ENCODE data around the gene MBD3L4.
"Not testable (repeated sequence)": the region's sequence is repeated elsewhere in the genome, so short reads cannot be mapped to it uniquely, and the experiment has no call there.

MBD3L4 gene

GRCh38 chr19:7041563-7041962, 1.6 kb upstream of the MBD3L4 start:
- DNase-seq = not testable (repeated sequence)

GRCh38 chr19:7030278-7030677, 9.7 kb downstream of the MBD3L4 start, which contains the start of gene MBD3L5:
MBD3L5 (plus strand) TSS chr19:7030578; CDS start chr19:7030612, 34 bp downstream.
- DNase-seq = not testable (repeated sequence)

GRCh38 chr19:7028790-7029189, 11.2 kb downstream of the MBD3L4 start:
- not testable (repeated sequence) for DNase-seq

- not testable (repeated sequence) for DNase-seq
Observed at GRCh38 chr19:7021331-7021730, 18.6 kb downstream of the MBD3L4 start, which contains the start of gene MBD3L2B. MBD3L2B (minus strand) TSS chr19:7021431; CDS start chr19:7021397, 34 bp downstream.

- no peak for DNase-seq
Observed at GRCh38 chr19:7018828-7019227, 21.2 kb downstream of the MBD3L4 start.

GRCh38 chr19:7013678-7014077, 26.3 kb downstream of the MBD3L4 start:
- no peak for DNase-seq

- no peak for DNase-seq
Observed at GRCh38 chr19:7010722-7011593, 29.0 kb downstream of the MBD3L4 start.

GRCh38 chr19:7007859-7008258, 32.1 kb downstream of the MBD3L4 start:
- no peak for DNase-seq

GRCh38 chr19:7006135-7006704, 33.8 kb downstream of the MBD3L4 start:
- no peak for DNase-seq

- DNase-seq = peak; percentile 27
Observed at GRCh38 chr19:7004313-7004931, 35.6 kb downstream of the MBD3L4 start.

- DNase-seq = no peak
Observed at GRCh38 chr19:7000816-7001215, 39.2 kb downstream of the MBD3L4 start.

GRCh38 chr19:7000333-7000732, 39.6 kb downstream of the MBD3L4 start:
- DNase-seq = no peak

- no peak for DNase-seq
Observed at GRCh38 chr19:6999933-7000332, 40.0 kb downstream of the MBD3L4 start.

GRCh38 chr19:6997679-6998445, 42.1 kb downstream of the MBD3L4 start:
- DNase-seq = no peak

- no peak for DNase-seq
Observed at GRCh38 chr19:6996810-6997209, 43.2 kb downstream of the MBD3L4 start.

- DNase-seq = no peak
Observed at GRCh38 chr19:6995054-6995453, 44.9 kb downstream of the MBD3L4 start.

- no peak for DNase-seq
Observed at GRCh38 chr19:6988257-6988656, 51.7 kb downstream of the MBD3L4 start.

- DNase-seq = no peak
Observed at GRCh38 chr19:6987850-6988249, 52.1 kb downstream of the MBD3L4 start.

Data from NCI-H1105 (cell line).